ENCODE data around the gene CRIP3.

CRIP3 gene

GRCh38 chr6:43284991-43285781 lies 23.4 kb downstream of the CRIP3 start:
- no peak for DNase-seq (ENCODE audit: low read depth)
- no peak overlapping the region; the same call in 1 of the 2 replicates for H3K4me3 ChIP-seq (ENCODE audit: control insufficient read depth, low read depth, low read length)
- TF ChIP-seq, protein P1, sequence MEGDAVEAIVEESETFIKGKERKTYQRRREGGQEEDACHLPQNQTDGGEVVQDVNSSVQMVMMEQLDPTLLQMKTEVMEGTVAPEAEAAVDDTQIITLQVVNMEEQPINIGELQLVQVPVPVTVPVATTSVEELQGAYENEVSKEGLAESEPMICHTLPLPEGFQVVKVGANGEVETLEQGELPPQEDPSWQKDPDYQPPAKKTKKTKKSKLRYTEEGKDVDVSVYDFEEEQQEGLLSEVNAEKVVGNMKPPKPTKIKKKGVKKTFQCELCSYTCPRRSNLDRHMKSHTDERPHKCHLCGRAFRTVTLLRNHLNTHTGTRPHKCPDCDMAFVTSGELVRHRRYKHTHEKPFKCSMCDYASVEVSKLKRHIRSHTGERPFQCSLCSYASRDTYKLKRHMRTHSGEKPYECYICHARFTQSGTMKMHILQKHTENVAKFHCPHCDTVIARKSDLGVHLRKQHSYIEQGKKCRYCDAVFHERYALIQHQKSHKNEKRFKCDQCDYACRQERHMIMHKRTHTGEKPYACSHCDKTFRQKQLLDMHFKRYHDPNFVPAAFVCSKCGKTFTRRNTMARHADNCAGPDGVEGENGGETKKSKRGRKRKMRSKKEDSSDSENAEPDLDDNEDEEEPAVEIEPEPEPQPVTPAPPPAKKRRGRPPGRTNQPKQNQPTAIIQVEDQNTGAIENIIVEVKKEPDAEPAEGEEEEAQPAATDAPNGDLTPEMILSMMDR (IDR thresholded peaks at IDR 0.05; ENCODE audit: control insufficient read depth, insufficient read depth, low read depth, low read length, missing control alignments), result no peak

DNA sequence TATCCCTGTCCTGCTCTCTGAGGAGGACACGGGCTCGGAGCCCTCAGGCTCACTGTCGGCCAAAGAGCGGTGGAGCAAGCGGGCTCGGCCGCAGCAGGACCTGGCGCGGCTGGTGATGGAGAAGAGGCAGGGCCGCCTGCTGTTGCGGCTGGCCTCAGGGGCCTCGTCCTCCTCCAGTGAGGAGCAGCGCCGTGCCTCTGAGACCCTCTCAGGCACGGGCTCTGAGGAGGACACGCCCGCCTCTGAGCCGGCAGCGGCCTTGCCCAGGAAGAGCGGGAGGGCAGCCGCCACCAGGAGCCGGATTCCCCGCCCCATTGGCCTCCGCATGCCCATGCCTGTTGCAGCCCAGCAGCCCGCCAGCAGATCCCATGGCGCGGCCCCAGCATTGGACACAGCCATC lies 24.7 kb downstream of the CRIP3 start:
- TF ChIP-seq, protein P1 (IDR thresholded peaks at IDR 0.05; ENCODE audit: control insufficient read depth, insufficient read depth, low read depth, low read length, missing control alignments), result no peak
- no peak overlapping the region for H3K4me3 ChIP-seq (ENCODE audit: control insufficient read depth, low read depth, low read length)
- no peak for DNase-seq (ENCODE audit: low read depth)

GRCh38 chr6:43283514-43283901 lies 25.1 kb downstream of the CRIP3 start:
- TF ChIP-seq, protein P1 (IDR thresholded peaks at IDR 0.05; ENCODE audit: control insufficient read depth, insufficient read depth, low read depth, low read length, missing control alignments), result no peak
- no peak for DNase-seq (ENCODE audit: low read depth)
- H3K4me3 ChIP-seq (ENCODE audit: control insufficient read depth, low read depth, low read length), result no peak overlapping the region

DNA sequence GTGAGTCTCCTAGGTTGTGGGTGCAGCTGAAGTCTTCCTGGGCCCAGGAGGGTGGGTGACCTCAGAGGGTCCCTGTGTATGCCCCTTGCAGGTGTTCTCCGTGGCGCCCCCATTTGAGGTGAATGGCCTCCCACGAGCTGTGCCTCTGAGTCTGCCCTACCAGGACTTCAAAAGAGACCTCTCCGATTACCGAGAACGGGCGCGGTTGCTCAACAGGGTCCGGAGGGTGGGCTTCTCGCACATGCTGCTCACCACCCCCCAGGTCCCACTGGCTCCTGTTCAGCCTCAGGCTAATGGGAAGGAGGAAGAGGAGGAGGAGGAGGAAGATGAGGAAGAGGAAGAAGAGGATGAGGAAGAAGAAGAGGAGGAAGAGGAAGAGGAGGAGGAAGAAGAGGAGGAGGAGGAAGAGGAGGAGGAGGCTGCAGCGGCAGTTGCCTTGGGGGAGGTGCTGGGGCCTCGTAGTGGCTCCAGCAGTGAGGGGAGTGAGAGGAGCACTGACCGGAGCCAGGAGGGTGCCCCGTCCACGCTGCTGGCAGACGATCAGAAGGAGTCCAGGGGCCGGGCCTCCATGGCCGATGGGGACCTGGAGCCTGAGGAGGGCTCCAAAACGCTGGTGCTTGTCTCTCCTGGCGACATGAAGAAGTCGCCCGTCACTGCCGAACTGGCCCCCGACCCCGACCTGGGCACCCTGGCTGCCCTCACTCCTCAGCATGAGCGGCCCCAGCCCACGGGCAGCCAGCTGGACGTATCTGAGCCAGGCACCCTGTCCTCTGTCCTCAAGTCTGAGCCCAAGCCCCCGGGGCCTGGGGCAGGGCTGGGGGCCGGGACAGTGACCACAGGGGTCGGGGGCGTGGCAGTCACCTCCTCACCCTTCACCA lies 25.8 kb downstream of the CRIP3 start:
- no peak overlapping the region for H3K4me3 ChIP-seq (ENCODE audit: control insufficient read depth, low read depth, low read length)
- TF ChIP-seq, protein P1 (IDR thresholded peaks at IDR 0.05; ENCODE audit: control insufficient read depth, insufficient read depth, low read depth, low read length, missing control alignments), result no peak
- DNase-seq (ENCODE audit: low read depth), result no peak

GRCh38 chr6:43282060-43282459 lies 26.6 kb downstream of the CRIP3 start:
- TF ChIP-seq, protein P1 (IDR thresholded peaks at IDR 0.05; ENCODE audit: control insufficient read depth, insufficient read depth, low read depth, low read length, missing control alignments), result no peak
- no peak overlapping the region for H3K4me3 ChIP-seq (ENCODE audit: control insufficient read depth, low read depth, low read length)
- DNase-seq (ENCODE audit: low read depth), result no peak

- TF ChIP-seq, protein P1 (IDR thresholded peaks at IDR 0.05; ENCODE audit: control insufficient read depth, insufficient read depth, low read depth, low read length, missing control alignments), result no peak
- DNase-seq (ENCODE audit: low read depth), result no peak
- H3K4me3 ChIP-seq (ENCODE audit: control insufficient read depth, low read depth, low read length), result no peak overlapping the region
Observed at GRCh38 chr6:43280234-43280633, 28.4 kb downstream of the CRIP3 start.

Measured in AG09309 (cell line).